Effector memory CD8-positive, alpha-beta T cell (primary cell): ENCODE measurements around the gene ITIH6.
A peak's percentile ranks its signal among the peaks of the same experiment; 100 is the strongest.
"Not testable (repeated sequence)": the region's sequence is repeated elsewhere in the genome, so short reads cannot be mapped to it uniquely, and the experiment has no call there.

Source experiments
- ATAC-seq: fragments of 150-1000 bp; cut with Tn5 transposase; replicated peaks from 2 replicates; pipeline ENCODE4 v1.10.0; 2021; ENCODE audit warnings: mild to moderate bottlenecking, moderate library complexity
- DNase-seq, 3 experiments: peaks; one replicate each; pipeline ENCODE4 v3.0.0; 2021
- H3K27ac Mint-ChIP-seq, 2 donors: one replicate each; pipeline ENCODE4 v1.8.0; 2022; ENCODE audit warnings: mild to moderate bottlenecking in 2 of 2, mixed read lengths in 2 of 2, moderate library complexity in 2 of 2
- H3K27me3 Mint-ChIP-seq, 2 donors: one replicate each; pipeline ENCODE4 v1.8.0; 2022; ENCODE audit warnings: mixed read lengths in 2 of 2
- H3K36me3 Mint-ChIP-seq: one replicate; pipeline ENCODE4 v1.8.0; 2022; ENCODE audit warnings: mild to moderate bottlenecking, moderate library complexity, mixed read lengths; ENCODE audit not compliant: insufficient read depth
- H3K4me1 Mint-ChIP-seq, 2 donors: one replicate each; pipeline ENCODE4 v1.8.0; 2022; ENCODE audit warnings: low read depth in 2 of 2, mixed read lengths in 2 of 2
- H3K4me3 Mint-ChIP-seq, 2 donors: one replicate each; pipeline ENCODE4 v1.8.0; 2022; ENCODE audit warnings: mild to moderate bottlenecking in 2 of 2, mixed read lengths in 2 of 2, moderate library complexity in 2 of 2
- H3K9me3 Mint-ChIP-seq, 2 donors: one replicate each; pipeline ENCODE4 v1.8.0; 2022; ENCODE audit warnings: mixed read lengths in 2 of 2
- total RNA-seq, 9 experiments: gene quantifications; one replicate each; lab custom pipeline; 2026; lab: John Stamatoyannopoulos, UW

ITIH6 gene
- 0 to 0.11 (median 0) reads per million in 9 experiments for total RNA-seq

DNA sequence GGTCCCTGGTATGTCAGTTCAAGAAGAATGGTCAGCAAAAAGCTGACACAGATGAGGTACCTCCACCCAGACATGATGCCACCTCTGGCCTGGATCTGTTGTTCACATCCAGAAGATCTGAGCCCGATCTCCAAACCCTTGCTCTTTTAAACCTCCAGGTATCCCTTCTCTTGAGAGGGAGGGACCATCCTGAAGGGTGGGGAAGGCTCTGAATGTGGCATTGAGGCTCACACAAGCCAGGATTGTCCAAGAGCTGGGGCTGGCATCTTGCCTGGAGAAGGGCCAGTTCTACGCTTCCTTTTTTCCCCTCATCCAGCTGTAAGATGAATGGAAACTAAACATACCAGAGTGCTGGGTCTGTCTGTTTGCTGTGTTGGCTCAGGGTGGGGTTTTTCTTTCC is at the start of gene ITIH6:
ITIH6 (minus strand) TSS at position 119 of the 400 bp plus-strand sequence; CDS start at position 74, 45 bp downstream.
- H3K4me1 Mint-ChIP-seq, result peaks cover 0 to 2% of the 10 kb centered on the region in 2 donors
- ATAC-seq (no peak), DNase-seq (no peak)
- H3K27me3 Mint-ChIP-seq, result no peaks in the 10 kb centered on the region
- no peaks in the 10 kb centered on the region for H3K9me3 Mint-ChIP-seq
- H3K36me3 Mint-ChIP-seq, result no peaks in the 10 kb centered on the region
- H3K27ac Mint-ChIP-seq, result no peak within 1 kb of the TSS
- no peak within 1 kb of the TSS for H3K4me3 Mint-ChIP-seq

- not testable (repeated sequence) for ATAC-seq, H3K27me3 Mint-ChIP-seq
These were observed 49.6 kb upstream of the ITIH6 start for GRCh38 chrX:54847700-54848099.

GRCh38 chrX:54843050-54843449 is 45.0 kb upstream of the ITIH6 start:
- no peak for DNase-seq
- Mint-ChIP-seq H3K27me3 (peaks cover 6 to 10% of the 10 kb centered on the region in 2 donors), H3K36me3 (no peaks in the 10 kb centered on the region), H3K4me1 (no peaks in the 10 kb centered on the region), H3K4me3 (no peak overlapping the region), H3K27ac (no peak overlapping the region), H3K9me3 (no peaks in the 10 kb centered on the region)
- no peak for ATAC-seq

More at GRCh38 chrX:54847700-54848099, 49.6 kb upstream of the ITIH6 start:
- DNase-seq, H3K27ac Mint-ChIP-seq, H3K36me3 Mint-ChIP-seq, H3K4me1 Mint-ChIP-seq, H3K9me3 Mint-ChIP-seq, H3K4me3 Mint-ChIP-seq: not testable (repeated sequence)

- DNase-seq (no peak), ATAC-seq (no peak)
- no peaks in the 10 kb centered on the region for H3K9me3 Mint-ChIP-seq
- H3K4me3 Mint-ChIP-seq, result no peak overlapping the region
- H3K36me3 Mint-ChIP-seq, result no peaks in the 10 kb centered on the region
- no peaks in the 10 kb centered on the region for H3K4me1 Mint-ChIP-seq
- no peak overlapping the region for H3K27ac Mint-ChIP-seq
- H3K27me3 Mint-ChIP-seq, result peaks cover 6 to 10% of the 10 kb centered on the region in 2 donors
These were observed 44.6 kb upstream of the ITIH6 start for GRCh38 chrX:54842607-54843006.

DNA sequence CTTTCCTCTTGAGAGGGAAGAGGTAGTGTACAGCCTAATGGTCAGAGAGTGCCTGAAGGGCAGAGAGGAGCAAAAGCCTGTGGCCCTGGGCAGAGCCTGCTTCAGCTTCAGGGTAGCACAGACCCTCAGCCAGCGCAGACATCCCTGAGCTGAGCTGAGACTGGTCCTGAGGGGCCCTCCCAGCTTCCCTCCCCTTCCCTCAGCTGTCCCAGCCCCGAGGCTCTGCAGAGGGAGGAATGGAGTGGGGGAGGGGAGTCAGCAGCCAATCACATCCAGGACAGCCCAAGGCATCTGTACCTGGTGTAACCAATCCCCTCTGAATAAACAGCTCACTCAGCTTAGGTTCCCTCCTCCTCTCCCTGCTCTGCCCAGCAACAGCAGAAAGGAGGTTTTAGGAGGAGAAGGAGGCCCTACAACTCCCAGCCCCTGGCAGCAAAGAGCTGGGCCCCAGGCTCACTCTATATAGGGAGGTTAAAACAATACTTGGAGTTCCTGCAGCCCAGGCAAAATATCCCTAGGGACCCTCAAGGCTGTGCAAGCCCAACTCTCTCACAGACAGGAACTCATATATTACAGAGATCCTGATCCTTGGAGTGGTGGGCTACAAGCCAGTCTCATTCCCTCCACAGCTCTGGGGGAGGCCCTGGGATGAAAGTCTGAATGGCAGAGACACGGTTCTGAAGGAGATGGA is 43.3 kb upstream of the ITIH6 start:
- H3K36me3 Mint-ChIP-seq, DNase-seq, H3K4me1 Mint-ChIP-seq, H3K4me3 Mint-ChIP-seq, ATAC-seq, H3K27ac Mint-ChIP-seq, H3K9me3 Mint-ChIP-seq: not testable (repeated sequence)
- peaks cover 10 to 13% of the 10 kb centered on the region in 2 donors for H3K27me3 Mint-ChIP-seq

GRCh38 chrX:54838583-54838982 is 40.5 kb upstream of the ITIH6 start:
- no peak for DNase-seq
- Mint-ChIP-seq H3K27me3 (peaks cover 10 to 18% of the 10 kb centered on the region in 2 donors), H3K4me1 (no peaks in the 10 kb centered on the region), H3K36me3 (no peaks in the 10 kb centered on the region), H3K27ac (peak overlapping the region in 1 of 2 donors; percentile 12), H3K4me3 (no peak overlapping the region), H3K9me3 (no peaks in the 10 kb centered on the region)
- ATAC-seq, result no peak

DNA sequence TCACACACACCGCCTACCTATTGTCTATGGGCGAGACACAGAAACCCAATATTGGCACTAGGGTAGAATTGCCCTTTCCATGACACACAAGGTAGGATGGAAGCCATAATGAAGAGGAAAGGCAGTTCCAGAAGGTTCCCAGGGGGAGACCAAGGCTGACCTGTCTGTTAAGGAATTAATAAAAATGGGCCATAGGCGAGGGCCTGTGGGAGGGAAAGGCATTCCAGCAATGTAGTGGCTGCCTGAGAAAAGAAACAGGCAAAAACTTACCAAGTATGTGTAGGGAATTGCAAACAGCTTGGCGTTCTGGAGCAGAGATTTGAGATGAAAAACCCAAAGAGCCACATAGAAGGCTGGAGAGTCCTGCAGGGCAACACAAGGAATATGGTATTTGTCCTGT is 28.5 kb upstream of the ITIH6 start:
- no peaks in the 10 kb centered on the region for H3K36me3 Mint-ChIP-seq
- H3K27ac Mint-ChIP-seq, result no peak overlapping the region
- H3K4me3 Mint-ChIP-seq, result no peak overlapping the region
- DNase-seq (no peak), ATAC-seq (no peak)
- H3K4me1 Mint-ChIP-seq, result peaks cover 0 to 2% of the 10 kb centered on the region in 2 donors
- H3K27me3 Mint-ChIP-seq, result peaks cover 6 to 13% of the 10 kb centered on the region in 2 donors
- H3K9me3 Mint-ChIP-seq, result no peaks in the 10 kb centered on the region

GRCh38 chrX:54825716-54826438 is 27.8 kb upstream of the ITIH6 start:
- H3K9me3 Mint-ChIP-seq, result no peaks in the 10 kb centered on the region
- H3K36me3 Mint-ChIP-seq, result no peaks in the 10 kb centered on the region
- DNase-seq (peak in 1 of 3 experiments; percentile 4), ATAC-seq (peak; percentile 54)
- H3K27me3 Mint-ChIP-seq, result peaks cover 0 to 9% of the 10 kb centered on the region in 2 donors
- H3K27ac Mint-ChIP-seq, result no peak overlapping the region
- H3K4me1 Mint-ChIP-seq, result peaks cover 0 to 2% of the 10 kb centered on the region in 2 donors
- H3K4me3 Mint-ChIP-seq, result no peak overlapping the region

GRCh38 chrX:54824722-54825121 is 26.7 kb upstream of the ITIH6 start:
- no peak for ATAC-seq
- DNase-seq, result no peak
- Mint-ChIP-seq H3K36me3 (no peaks in the 10 kb centered on the region), H3K27me3 (peaks cover 0 to 9% of the 10 kb centered on the region in 2 donors), H3K4me1 (peaks cover 0 to 2% of the 10 kb centered on the region in 2 donors), H3K27ac (no peak overlapping the region), H3K4me3 (no peak overlapping the region), H3K9me3 (no peaks in the 10 kb centered on the region)

GRCh38 chrX:54824195-54824594 is 26.1 kb upstream of the ITIH6 start:
- no peak for DNase-seq
- Mint-ChIP-seq H3K4me3 (no peak overlapping the region), H3K27me3 (peaks cover 0 to 9% of the 10 kb centered on the region in 2 donors), H3K36me3 (no peaks in the 10 kb centered on the region), H3K9me3 (no peaks in the 10 kb centered on the region), H3K4me1 (peaks cover under 1 to 2% of the 10 kb centered on the region in 2 donors), H3K27ac (no peak overlapping the region)
- ATAC-seq, result no peak

- Mint-ChIP-seq H3K27ac (no peak overlapping the region), H3K27me3 (peaks cover 0 to 2% of the 10 kb centered on the region in 2 donors), H3K4me1 (peaks cover under 1 to 4% of the 10 kb centered on the region in 2 donors), H3K4me3 (no peak overlapping the region), H3K36me3 (peaks cover 8% of the 10 kb centered on the region), H3K9me3 (no peaks in the 10 kb centered on the region)
- ATAC-seq, result no peak
- DNase-seq, result no peak
These were observed 23.3 kb upstream of the ITIH6 start for GRCh38 chrX:54821310-54821709.

GRCh38 chrX:54820737-54821136 is 22.7 kb upstream of the ITIH6 start:
- no peak for DNase-seq
- no peak overlapping the region for H3K27ac Mint-ChIP-seq
- no peak overlapping the region for H3K4me3 Mint-ChIP-seq
- ATAC-seq, result no peak
- peaks cover 12% of the 10 kb centered on the region for H3K36me3 Mint-ChIP-seq
- peaks cover 0 to 4% of the 10 kb centered on the region in 2 donors for H3K4me1 Mint-ChIP-seq
- no peaks in the 10 kb centered on the region for H3K27me3 Mint-ChIP-seq
- H3K9me3 Mint-ChIP-seq, result no peaks in the 10 kb centered on the region

GRCh38 chrX:54819201-54819600 is 21.1 kb upstream of the ITIH6 start:
- no peak overlapping the region for H3K4me3 Mint-ChIP-seq
- H3K27me3 Mint-ChIP-seq, result no peaks in the 10 kb centered on the region
- peaks cover 24% of the 10 kb centered on the region for H3K36me3 Mint-ChIP-seq
- no peak overlapping the region for H3K27ac Mint-ChIP-seq
- peaks cover 0 to 4% of the 10 kb centered on the region in 2 donors for H3K4me1 Mint-ChIP-seq
- no peak for ATAC-seq
- no peaks in the 10 kb centered on the region for H3K9me3 Mint-ChIP-seq
- no peak for DNase-seq

- no peaks in the 10 kb centered on the region for H3K9me3 Mint-ChIP-seq
- H3K4me3 Mint-ChIP-seq, result no peak overlapping the region
- DNase-seq, result no peak
- H3K36me3 Mint-ChIP-seq, result peaks cover 30% of the 10 kb centered on the region
- no peak for ATAC-seq
- peaks cover 0 to 4% of the 10 kb centered on the region in 2 donors for H3K4me1 Mint-ChIP-seq
- H3K27me3 Mint-ChIP-seq, result no peaks in the 10 kb centered on the region
- H3K27ac Mint-ChIP-seq, result peak overlapping the region; percentile 44 to 59
These were observed 20.2 kb upstream of the ITIH6 start for GRCh38 chrX:54818221-54818620.
